SU-DHL-6 (cell line): ENCODE measurements around the gene TNFRSF25.

Experiments
- H2AFZ ChIP-seq: fragments of 200-600 bp; sonication (generic); 2 replicates; pipeline ENCODE4 v1.6.1; 2014; ENCODE audit warnings: low read depth, mild to moderate bottlenecking, moderate library complexity, mixed read lengths, antibody characterized with exemption, low read length; ENCODE audit not compliant: severe bottlenecking
- H3F3A ChIP-seq: fragments of 200-600 bp; shearing (Covaris generic); 2 replicates; pipeline ENCODE4 v1.6.0; 2016; ENCODE audit warnings: antibody characterized with exemption, mild to moderate bottlenecking; ENCODE audit not compliant: insufficient read depth
- H3K27ac ChIP-seq: fragments of 200-600 bp; sonication (generic); 2 replicates; pipeline ENCODE4 v1.5.1; 2016; ENCODE audit warnings: low read depth, mild to moderate bottlenecking, low read length, moderate library complexity, mixed read lengths
- H3K27me3 ChIP-seq: fragments of 200-600 bp; sonication (generic), shearing (Covaris generic); 2 replicates; pipeline ENCODE4 v1.6.0; 2014; ENCODE audit warnings: mild to moderate bottlenecking, low read length
- H3K36me3 ChIP-seq: fragments of 200-600 bp; sonication (generic); 2 replicates; pipeline ENCODE4 v1.6.1; 2014; ENCODE audit warnings: mild to moderate bottlenecking, low read length, mixed read lengths
- H3K4me2 ChIP-seq: fragments of 300-600, 200-600 bp; shearing (Covaris generic), sonication (generic); 2 replicates; pipeline ENCODE4 v1.6.0; 2014; ENCODE audit warnings: low read length, low read depth, mild to moderate bottlenecking; ENCODE audit not compliant: poor library complexity, severe bottlenecking
- H3K4me3 ChIP-seq: fragments of 200-600 bp; sonication (generic); 2 replicates; pipeline ENCODE4 v1.5.1; 2014; ENCODE audit warnings: antibody characterized with exemption, low read length, mild to moderate bottlenecking, mixed read lengths; ENCODE audit not compliant: insufficient read depth, poor library complexity, severe bottlenecking
- H3K79me2 ChIP-seq: fragments of 200-600 bp; sonication (generic); 2 replicates; pipeline ENCODE4 v1.6.1; 2014; ENCODE audit warnings: mild to moderate bottlenecking, low read length, moderate library complexity; ENCODE audit not compliant: insufficient read depth
- H3K9ac ChIP-seq: fragments of 200-600 bp; sonication (generic); 2 replicates; pipeline ENCODE4 v1.7.0; 2014; ENCODE audit warnings: mild to moderate bottlenecking, low read length
- H3K9me2 ChIP-seq: fragments of 200-600 bp; sonication (generic); replicated peaks from 2 replicates; pipeline ENCODE4 v1.6.1; 2014; ENCODE audit warnings: low read length; ENCODE audit not compliant: insufficient read depth
- H3K9me3 ChIP-seq: fragments of 200-600 bp; sonication (generic); 2 replicates; pipeline ENCODE4 v1.6.1; 2014; ENCODE audit warnings: low read length, mixed read lengths; ENCODE audit not compliant: insufficient read depth
- H4K20me1 ChIP-seq: fragments of 200-600 bp; sonication (generic); 2 replicates; pipeline ENCODE4 v1.6.1; 2014; ENCODE audit warnings: low read depth, mild to moderate bottlenecking, antibody characterized with exemption, low read length, moderate library complexity, mixed read lengths
- CTCF ChIP-seq: fragments of 200-600 bp; sonication (generic); IDR thresholded peaks from one replicate; pipeline ENCODE4 v1.5.1; 2017; ENCODE audit warnings: antibody characterized with exemption, mild to moderate bottlenecking, low read length, moderate library complexity; ENCODE audit not compliant: insufficient read depth, poor library complexity, severe bottlenecking
- EZH2phosphoT487 ChIP-seq: fragments of 200-600 bp; sonication (generic), shearing (Covaris generic); conservative IDR thresholded peaks from 2 replicates; pipeline ENCODE4 v1.6.1; 2018; ENCODE audit warnings: mild to moderate bottlenecking, antibody characterized with exemption, low read length, moderate library complexity, mixed read lengths

Gene TNFRSF25

GRCh38 chr1:6473974-6474814 is 8.2 kb upstream of the TNFRSF25 start:
- Histone ChIP-seq H3K79me2 (no peaks in the 10 kb centered on the region), H2AFZ (no peak overlapping the region), H4K20me1 (no peaks in the 10 kb centered on the region), H3K27ac (no peak overlapping the region), H3F3A (no peaks in the 10 kb centered on the region), H3K9ac (no peak overlapping the region), H3K4me2 (no peak overlapping the region), H3K9me2 (no peaks in the 10 kb centered on the region), H3K36me3 (no peaks in the 10 kb centered on the region), H3K9me3 (no peaks in the 10 kb centered on the region), H3K4me3 (no peak overlapping the region), H3K27me3 (no peaks in the 10 kb centered on the region)
- TF ChIP-seq EZH2phosphoT487 (no peak), CTCF (no peak)

DNA sequence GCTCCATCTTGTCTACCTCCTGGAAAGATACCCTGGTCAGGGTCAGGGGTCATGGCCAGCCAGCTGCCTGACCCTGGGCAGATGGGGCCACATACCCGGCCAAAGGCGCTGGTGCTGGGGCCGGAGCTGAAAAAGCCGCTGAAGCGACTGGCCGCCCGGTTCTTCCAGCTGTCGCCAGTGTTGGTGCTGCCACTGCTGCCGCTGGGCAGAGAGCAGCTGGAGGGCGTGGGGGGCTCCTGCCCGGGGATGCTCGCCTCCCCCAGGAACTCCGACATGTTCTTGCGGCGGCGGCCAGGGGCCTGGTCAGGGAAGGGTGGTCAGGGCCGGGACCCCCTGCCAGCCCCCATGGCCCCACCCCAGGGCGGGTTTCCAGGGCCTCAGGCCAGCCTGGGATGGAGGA is 7.2 kb upstream of the TNFRSF25 start:
- Histone ChIP-seq H3K9me2 (no peaks in the 10 kb centered on the region), H3F3A (no peaks in the 10 kb centered on the region), H3K9me3 (no peaks in the 10 kb centered on the region), H2AFZ (no peak overlapping the region), H3K4me3 (no peak overlapping the region), H3K4me2 (no peak overlapping the region), H4K20me1 (no peaks in the 10 kb centered on the region), H3K9ac (no peak overlapping the region), H3K27me3 (no peaks in the 10 kb centered on the region), H3K27ac (no peak overlapping the region), H3K79me2 (no peaks in the 10 kb centered on the region), H3K36me3 (no peaks in the 10 kb centered on the region)
- no peak for TF ChIP-seq CTCF
- no peak for TF ChIP-seq EZH2phosphoT487

- Histone ChIP-seq H3F3A (no peaks in the 10 kb centered on the region), H3K79me2 (no peaks in the 10 kb centered on the region), H2AFZ (no peak overlapping the region), H3K27me3 (no peaks in the 10 kb centered on the region), H3K27ac (no peak overlapping the region), H3K9ac (no peak overlapping the region), H4K20me1 (no peaks in the 10 kb centered on the region), H3K9me3 (no peaks in the 10 kb centered on the region), H3K9me2 (no peaks in the 10 kb centered on the region), H3K4me3 (no peak overlapping the region), H3K36me3 (no peaks in the 10 kb centered on the region), H3K4me2 (no peak overlapping the region)
- TF ChIP-seq CTCF = peak; percentile 38
- no peak for TF ChIP-seq EZH2phosphoT487
These were observed 6.4 kb upstream of the TNFRSF25 start for GRCh38 chr1:6472391-6472790.
